Forelimb muscle (tissue), 1 donor: ENCODE results near the gene LHX3. TPM values are rescaled to one million over a fixed set of nuclear protein-coding genes. Genes with fewer than 3 reads are reported as not detected.
"Not testable (repeated sequence)": the region's sequence is repeated elsewhere in the genome, so short reads cannot be mapped to it uniquely, and the experiment has no call there.

ENCODE experiments used
- DNase-seq: peaks from one replicate; pipeline ENCODE4 v3.0.0-alpha.2; 2013; ENCODE audit warnings: low read depth
- polyA plus RNA-seq: library from polyadenylated mRNA; unstranded; fragments of 120-200 nt; gene quantifications from one replicate; pipeline ENCODE4 v1.2.1, GENCODE V29; 2013; ENCODE audit not compliant: insufficient read length

The LHX3 gene
- polyA plus RNA-seq, 1 donor: not detected

- no peak for DNase-seq
Measured at GRCh38 chr9:136153381-136154065, 51.4 kb downstream of the LHX3 start.

GRCh38 chr9:136152931-136153330, 52.0 kb downstream of the LHX3 start:
- DNase-seq: no peak

- DNase-seq: no peak
Measured at GRCh38 chr9:136152543-136152866, 52.4 kb downstream of the LHX3 start.

GRCh38 chr9:136151848-136152542, 52.9 kb downstream of the LHX3 start:
- no peak for DNase-seq

GRCh38 chr9:136151214-136151804, 53.6 kb downstream of the LHX3 start:
- no peak for DNase-seq

- DNase-seq: not testable (repeated sequence)
Measured at GRCh38 chr9:136150664-136151213, 54.2 kb downstream of the LHX3 start.

- no peak for DNase-seq
Measured at GRCh38 chr9:136149853-136150252, 55.1 kb downstream of the LHX3 start.

GRCh38 chr9:136149337-136149736, 55.6 kb downstream of the LHX3 start:
- no peak for DNase-seq

GRCh38 chr9:136148766-136149165, 56.2 kb downstream of the LHX3 start:
- DNase-seq: no peak

GRCh38 chr9:136147890-136148714, 56.8 kb downstream of the LHX3 start:
- DNase-seq: no peak

GRCh38 chr9:136147038-136147889, 57.7 kb downstream of the LHX3 start:
- DNase-seq: no peak

Other genes starting within 250 kb of the LHX3 start
- 46.0 TPM for gene UBAC1, start 243.8 kb downstream of the LHX3 start, polyA plus RNA-seq
- 15.2 TPM for gene NACC2, start 109.8 kb downstream of the LHX3 start, polyA plus RNA-seq
- 21.1 TPM for gene TMEM250, start 86.3 kb downstream of the LHX3 start, polyA plus RNA-seq
- gene QSOX2, start 40.7 kb upstream of the LHX3 start, polyA plus RNA-seq: 6.6 TPM
- gene CCDC187, start 99.0 kb upstream of the LHX3 start, polyA plus RNA-seq: 0.06 TPM
- gene GPSM1, start 122.4 kb upstream of the LHX3 start, polyA plus RNA-seq: 26.0 TPM
- 7.4 TPM for gene DNLZ, start 158.6 kb upstream of the LHX3 start, polyA plus RNA-seq
- gene CARD9, start 168.5 kb upstream of the LHX3 start, polyA plus RNA-seq: 0.82 TPM
- gene SNAPC4, start 195.0 kb upstream of the LHX3 start, polyA plus RNA-seq: 5.4 TPM
- 29.3 TPM for gene ENTR1, start 205.5 kb upstream of the LHX3 start, polyA plus RNA-seq
- gene PMPCA, start 205.5 kb upstream of the LHX3 start, polyA plus RNA-seq: 35.3 TPM
- 10.9 TPM for gene INPP5E, start 234.7 kb upstream of the LHX3 start, polyA plus RNA-seq